HG02610 (cell line): ENCODE data around the gene GDF2.

ENCODE experiments used
- ATAC-seq: cut with Tn5 transposase; IDR thresholded peaks from one replicate; pipeline ENCODE4 v1.9.1; 2021; ENCODE audit warnings: mild to moderate bottlenecking, moderate library complexity; ENCODE audit not compliant: unreplicated experiment

Gene GDF2

DNA sequence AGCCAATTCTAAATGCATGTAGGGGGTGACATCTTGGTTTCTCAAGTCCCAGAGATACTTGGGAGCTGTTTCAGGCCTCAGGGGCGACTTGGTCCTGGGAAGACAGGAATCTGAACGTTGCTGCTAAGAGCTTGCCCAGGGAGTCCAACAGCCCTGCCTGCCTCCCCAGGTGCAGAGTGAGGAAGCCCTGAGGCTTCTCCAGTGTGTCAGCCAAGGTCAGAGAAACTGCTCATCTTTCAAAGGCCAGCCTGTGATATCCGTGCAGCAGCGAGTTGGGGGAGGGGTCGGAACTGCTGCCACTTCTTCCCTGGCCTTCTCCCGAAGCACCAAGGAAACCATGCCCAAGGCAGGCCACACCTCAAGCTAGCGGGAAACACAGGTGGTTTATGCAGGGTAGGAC lies 9.7 kb downstream of the GDF2 start:
- no peak for ATAC-seq

- no peak for ATAC-seq
Measured at GRCh38 chr10:47332371-47332770, 10.1 kb downstream of the GDF2 start.

DNA sequence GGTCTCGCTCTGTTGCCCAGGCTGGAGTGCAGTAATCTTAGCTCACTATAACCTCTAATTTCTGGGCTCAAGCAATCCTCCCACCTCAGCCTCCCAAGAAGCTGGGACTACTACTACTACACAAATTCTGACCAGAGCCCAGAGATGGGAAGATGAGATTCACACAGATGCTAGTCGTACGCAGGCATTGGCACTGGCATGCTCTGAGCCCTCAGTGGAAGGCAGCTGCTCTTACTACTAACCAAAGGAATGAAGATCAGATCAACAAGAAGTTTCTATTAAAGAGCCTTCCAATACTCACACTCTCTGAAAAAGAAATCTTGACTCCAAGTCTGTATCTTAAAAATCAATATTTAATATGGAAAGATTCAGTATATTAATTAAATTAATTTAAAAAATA lies 10.7 kb downstream of the GDF2 start:
- ATAC-seq: no peak

- ATAC-seq: no peak
Measured at GRCh38 chr10:47333532-47333931, 11.3 kb downstream of the GDF2 start.

GRCh38 chr10:47334466-47335295 lies 12.4 kb downstream of the GDF2 start:
- no peak for ATAC-seq

DNA sequence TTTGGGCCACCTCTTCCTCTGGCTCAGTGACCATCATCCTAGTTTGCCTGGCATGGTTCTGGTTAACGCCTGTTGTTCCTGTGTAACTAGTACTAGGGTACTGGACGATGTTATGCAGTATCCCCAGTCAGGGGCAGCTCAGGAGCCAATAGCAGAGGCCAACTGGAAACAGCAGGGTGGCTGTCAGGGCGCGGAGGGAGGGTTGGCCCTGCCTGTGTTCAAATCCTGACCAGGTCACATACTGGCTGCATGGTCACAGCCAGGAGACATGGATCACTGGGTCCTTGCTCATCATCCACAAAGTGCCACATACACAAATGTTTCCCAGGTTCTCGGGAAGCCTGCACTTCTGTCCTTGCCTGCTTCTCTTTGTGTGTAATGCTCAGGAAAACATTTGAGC lies 13.7 kb downstream of the GDF2 start:
- ATAC-seq: no peak

GRCh38 chr10:47336387-47337134 lies 14.3 kb downstream of the GDF2 start:
- no peak for ATAC-seq

GRCh38 chr10:47337310-47337709 lies 15.1 kb downstream of the GDF2 start:
- ATAC-seq: no peak

- no peak for ATAC-seq
Measured at GRCh38 chr10:47339186-47339735, 17.0 kb downstream of the GDF2 start.

- ATAC-seq: no peak
Measured at GRCh38 chr10:47339759-47340607, 17.7 kb downstream of the GDF2 start.

DNA sequence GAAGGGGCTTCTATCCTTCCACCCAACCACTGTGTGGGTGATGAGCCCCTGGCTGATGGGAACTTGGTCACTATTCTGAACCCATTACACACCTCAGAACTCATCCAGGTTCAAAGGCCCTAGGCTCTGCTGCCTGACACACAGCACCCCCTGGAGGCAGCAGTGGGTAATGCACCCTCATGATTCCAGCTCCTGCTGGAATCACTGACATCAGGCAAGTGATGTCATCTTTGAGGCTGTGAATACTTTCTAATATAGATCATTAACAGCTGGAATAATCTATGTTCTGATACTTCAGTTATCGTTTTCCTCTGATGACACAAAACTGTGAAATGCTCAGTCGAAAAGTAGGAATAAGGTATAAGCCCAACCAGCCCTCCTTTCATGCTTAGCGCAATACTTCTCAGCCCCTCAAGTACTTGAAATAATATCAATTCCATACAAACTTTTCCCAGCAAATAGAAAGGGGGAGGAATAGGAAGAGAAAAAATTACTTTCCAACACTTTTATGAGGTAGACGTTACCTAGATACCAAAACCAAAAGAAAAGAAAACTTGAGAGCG lies 18.4 kb downstream of the GDF2 start:
- ATAC-seq: no peak

GRCh38 chr10:47344996-47345870 lies 23.0 kb downstream of the GDF2 start:
- no peak for ATAC-seq

- no peak for ATAC-seq
Measured at GRCh38 chr10:47346581-47347302, 24.5 kb downstream of the GDF2 start.

DNA sequence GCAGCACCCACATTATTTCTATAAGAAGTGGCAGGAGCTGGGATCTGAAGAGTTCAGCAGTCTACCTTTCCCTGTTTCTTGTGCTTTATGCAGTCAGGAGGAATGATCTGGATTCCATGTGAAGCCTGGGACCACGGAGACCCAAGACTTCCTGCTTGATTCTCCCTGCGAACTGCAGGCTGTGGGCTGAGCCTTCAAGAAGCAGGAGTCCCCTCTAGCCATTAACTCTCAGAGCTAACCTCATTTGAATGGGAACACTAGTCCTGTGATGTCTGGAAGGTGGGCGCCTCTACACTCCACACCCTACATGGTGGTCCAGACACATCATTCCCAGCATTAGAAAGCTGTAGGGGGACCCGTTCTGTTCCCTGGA lies 25.0 kb downstream of the GDF2 start:
- no peak for ATAC-seq

GRCh38 chr10:47348138-47348651 lies 25.9 kb downstream of the GDF2 start, which contains the start of gene RBP3:
RBP3 (plus strand) TSS chr10:47348363; CDS start chr10:47348485, 122 bp downstream.
- ATAC-seq: no peak

DNA sequence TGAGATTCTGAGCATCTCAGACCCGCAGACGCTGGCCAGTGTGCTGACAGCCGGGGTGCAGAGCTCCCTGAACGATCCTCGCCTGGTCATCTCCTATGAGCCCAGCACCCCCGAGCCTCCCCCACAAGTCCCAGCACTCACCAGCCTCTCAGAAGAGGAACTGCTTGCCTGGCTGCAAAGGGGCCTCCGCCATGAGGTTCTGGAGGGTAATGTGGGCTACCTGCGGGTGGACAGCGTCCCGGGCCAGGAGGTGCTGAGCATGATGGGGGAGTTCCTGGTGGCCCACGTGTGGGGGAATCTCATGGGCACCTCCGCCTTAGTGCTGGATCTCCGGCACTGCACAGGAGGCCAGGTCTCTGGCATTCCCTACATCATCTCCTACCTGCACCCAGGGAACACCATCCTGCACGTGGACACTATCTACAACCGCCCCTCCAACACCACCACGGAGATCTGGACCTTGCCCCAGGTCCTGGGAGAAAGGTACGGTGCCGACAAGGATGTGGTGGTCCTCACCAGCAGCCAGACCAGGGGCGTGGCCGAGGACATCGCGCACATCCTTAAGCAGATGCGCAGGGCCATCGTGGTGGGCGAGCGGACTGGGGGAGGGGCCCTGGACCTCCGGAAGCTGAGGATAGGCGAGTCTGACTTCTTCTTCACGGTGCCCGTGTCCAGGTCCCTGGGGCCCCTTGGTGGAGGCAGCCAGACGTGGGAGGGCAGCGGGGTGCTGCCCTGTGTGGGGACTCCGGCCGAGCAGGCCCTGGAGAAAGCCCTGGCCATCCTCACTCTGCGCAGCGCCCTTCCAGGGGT lies 26.6 kb downstream of the GDF2 start:
- ATAC-seq: no peak

DNA sequence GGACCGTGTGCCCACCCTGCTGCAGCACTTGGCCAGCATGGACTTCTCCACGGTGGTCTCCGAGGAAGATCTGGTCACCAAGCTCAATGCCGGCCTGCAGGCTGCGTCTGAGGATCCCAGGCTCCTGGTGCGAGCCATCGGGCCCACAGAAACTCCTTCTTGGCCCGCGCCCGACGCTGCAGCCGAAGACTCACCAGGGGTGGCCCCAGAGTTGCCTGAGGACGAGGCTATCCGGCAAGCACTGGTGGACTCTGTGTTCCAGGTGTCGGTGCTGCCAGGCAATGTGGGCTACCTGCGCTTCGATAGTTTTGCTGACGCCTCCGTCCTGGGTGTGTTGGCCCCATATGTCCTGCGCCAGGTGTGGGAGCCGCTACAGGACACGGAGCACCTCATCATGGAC lies 27.3 kb downstream of the GDF2 start:
- no peak for ATAC-seq

DNA sequence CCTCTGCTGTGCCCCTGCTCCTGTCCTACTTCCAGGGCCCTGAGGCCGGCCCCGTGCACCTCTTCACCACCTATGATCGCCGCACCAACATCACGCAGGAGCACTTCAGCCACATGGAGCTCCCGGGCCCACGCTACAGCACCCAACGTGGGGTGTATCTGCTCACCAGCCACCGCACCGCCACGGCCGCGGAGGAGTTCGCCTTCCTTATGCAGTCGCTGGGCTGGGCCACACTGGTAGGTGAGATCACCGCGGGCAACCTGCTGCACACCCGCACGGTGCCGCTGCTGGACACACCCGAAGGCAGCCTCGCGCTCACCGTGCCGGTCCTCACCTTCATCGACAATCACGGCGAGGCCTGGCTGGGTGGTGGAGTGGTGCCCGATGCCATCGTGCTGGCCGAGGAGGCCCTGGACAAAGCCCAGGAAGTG lies 27.7 kb downstream of the GDF2 start:
- ATAC-seq: no peak
